Measurements from ENCODE around the gene PSORS1C2. TPM values are rescaled to one million over a fixed set of nuclear protein-coding genes. Genes with fewer than 3 reads are reported as not detected.

The PSORS1C2 gene
- polyA plus RNA-seq, 1 experiment: not detected

DNA sequence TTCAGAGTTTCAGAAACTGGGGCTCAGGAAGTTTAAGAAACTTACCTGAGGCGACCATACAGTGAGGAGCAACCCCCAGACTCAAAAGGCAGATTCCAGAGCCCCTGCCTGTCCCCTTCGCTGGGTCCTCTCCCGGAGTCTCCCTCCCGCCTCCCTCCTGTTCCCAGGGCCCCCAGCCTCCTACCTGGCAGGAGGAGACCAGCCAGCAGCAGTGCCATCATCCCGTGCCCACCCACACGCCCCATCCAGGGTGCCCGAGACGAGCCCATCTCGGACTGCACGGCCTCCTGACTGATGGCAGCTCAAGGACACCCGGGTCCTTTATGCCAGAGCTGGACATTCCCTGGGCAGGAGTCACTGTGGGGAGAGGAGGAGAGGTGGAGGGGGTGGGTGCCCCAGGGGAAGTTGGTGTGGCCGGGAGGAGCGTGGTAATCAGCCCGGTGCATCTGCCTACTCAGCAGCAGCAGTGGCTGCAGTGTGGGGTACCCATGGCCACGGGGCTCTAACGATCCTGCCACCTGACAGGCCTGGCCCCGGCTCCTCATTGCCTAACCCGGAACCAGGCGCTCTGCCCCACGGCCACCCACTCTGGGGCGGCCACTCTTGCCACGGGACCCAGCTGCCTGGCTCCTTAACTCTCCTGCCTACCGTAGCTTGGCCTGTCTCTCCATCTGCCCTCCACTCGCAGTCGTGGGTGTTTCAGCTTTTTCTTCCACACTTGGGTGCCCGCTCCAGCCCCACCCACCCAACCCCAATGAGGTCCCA is 18.5 kb downstream of the PSORS1C2 start, which contains the start of gene CDSN:
TSS of gene CDSN (minus strand) at position 296 of the 765 bp plus-strand sequence. CDS start at position 269, 27 bp downstream.
- TF ChIP-seq, protein P1, sequence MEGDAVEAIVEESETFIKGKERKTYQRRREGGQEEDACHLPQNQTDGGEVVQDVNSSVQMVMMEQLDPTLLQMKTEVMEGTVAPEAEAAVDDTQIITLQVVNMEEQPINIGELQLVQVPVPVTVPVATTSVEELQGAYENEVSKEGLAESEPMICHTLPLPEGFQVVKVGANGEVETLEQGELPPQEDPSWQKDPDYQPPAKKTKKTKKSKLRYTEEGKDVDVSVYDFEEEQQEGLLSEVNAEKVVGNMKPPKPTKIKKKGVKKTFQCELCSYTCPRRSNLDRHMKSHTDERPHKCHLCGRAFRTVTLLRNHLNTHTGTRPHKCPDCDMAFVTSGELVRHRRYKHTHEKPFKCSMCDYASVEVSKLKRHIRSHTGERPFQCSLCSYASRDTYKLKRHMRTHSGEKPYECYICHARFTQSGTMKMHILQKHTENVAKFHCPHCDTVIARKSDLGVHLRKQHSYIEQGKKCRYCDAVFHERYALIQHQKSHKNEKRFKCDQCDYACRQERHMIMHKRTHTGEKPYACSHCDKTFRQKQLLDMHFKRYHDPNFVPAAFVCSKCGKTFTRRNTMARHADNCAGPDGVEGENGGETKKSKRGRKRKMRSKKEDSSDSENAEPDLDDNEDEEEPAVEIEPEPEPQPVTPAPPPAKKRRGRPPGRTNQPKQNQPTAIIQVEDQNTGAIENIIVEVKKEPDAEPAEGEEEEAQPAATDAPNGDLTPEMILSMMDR (IDR thresholded peaks at IDR 0.05; ENCODE audit: insufficient read depth, low read depth, low read length): no peak
- DNase-seq (ENCODE audit: low read depth): no peak
- CTCF ChIA-PET: interaction anchor here (1.5 to 2.4 kb wide), 3 partner anchors 33 to 205 kb away, joined by 3 to 7 read pairs (median 5); no protein-coding TSS in a partner anchor

DNA sequence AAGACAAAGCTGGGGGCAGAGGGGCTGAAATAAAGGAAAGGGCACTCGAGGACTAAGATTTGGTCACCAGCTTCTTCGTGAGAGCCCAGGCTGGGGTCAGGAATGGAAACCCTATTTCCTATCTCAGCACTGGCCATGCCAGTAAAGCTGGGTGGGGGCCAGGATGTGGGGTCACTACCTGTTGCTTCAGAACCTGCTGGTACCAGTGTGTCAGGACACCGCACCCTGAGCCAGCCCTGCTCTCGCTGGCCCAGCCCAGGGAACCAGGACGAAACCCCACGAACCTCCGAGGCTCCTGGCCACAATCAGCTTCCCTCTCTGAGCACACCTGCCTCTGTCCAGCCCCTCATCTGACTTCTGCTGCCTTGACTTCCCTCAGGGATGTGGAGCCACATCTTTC is 20.7 kb downstream of the PSORS1C2 start:
- ChIA-PET POLR2A (no interaction called here), CTCF (interaction anchor here (0.8 to 6.6 kb wide), 6 partner anchors 9 to 74 kb away, joined by 3 to 33 read pairs (median 4); no protein-coding TSS in a partner anchor)
- no peak for DNase-seq (ENCODE audit: low read depth)
- Histone ChIP-seq H3K27me3 (ENCODE audit: control insufficient read depth, insufficient read depth, low read length) (no peaks in the 10 kb centered on the region), H3K4me3 (ENCODE audit: low read depth, low read length) (no peak overlapping the region), H3K36me3 (ENCODE audit: control insufficient read depth, insufficient read depth, low read length) (no peaks in the 10 kb centered on the region; the same call in 1 of the 2 replicates)
- TF ChIP-seq, protein P1 (IDR thresholded peaks at IDR 0.05; ENCODE audit: insufficient read depth, low read depth, low read length): no peak

More for the DNA sequence above, 18.5 kb downstream of the PSORS1C2 start, which contains the start of gene CDSN:
- POLR2A ChIA-PET: interaction anchor here (0.6 kb wide), 1 partner anchor 10 kb away, joined by 11 read pairs; no protein-coding TSS in a partner anchor
- no peaks in the 10 kb centered on the region; the same call in 1 of the 2 replicates for H3K36me3 ChIP-seq (ENCODE audit: control insufficient read depth, insufficient read depth, low read length)
- no peak within 1 kb of the TSS for H3K4me3 ChIP-seq (ENCODE audit: low read depth, low read length)
- H3K27me3 ChIP-seq (ENCODE audit: control insufficient read depth, insufficient read depth, low read length): no peaks in the 10 kb centered on the region

DNA sequence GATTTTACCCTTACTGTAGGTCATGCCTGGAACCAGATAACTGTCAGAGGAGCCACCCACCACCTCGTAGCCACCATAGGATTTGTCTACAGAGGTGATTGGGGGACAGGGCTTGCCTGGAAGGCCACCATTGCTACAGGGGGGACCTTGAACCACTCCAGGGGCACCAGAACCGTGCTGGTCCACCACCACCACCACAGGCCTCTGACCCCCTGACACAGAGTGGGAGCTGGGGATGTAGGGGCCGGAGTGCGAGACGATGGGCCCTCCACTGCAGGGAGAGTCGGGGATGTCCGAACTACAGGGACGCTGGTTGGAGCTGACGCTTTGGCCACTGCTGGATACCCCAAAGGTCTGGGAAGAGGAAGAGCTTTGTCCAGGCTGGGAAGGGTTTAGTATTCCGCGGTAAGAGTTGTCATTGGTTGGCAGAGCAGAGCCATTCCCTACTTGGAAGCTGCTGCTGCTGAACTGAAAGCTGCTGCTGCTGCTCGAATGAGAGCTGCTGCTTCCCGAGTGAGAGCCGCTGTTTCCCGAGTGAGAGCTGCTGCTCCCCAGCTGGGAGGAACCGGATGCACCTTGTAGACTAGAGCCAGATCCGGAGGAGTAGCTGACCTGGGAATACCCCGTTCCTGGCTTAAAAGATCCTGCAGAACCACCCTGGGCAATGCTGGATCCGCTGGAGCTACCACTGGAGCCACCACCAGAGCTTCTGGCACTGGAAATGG is 22.0 kb downstream of the PSORS1C2 start:
- TF ChIP-seq, protein P1 (IDR thresholded peaks at IDR 0.05; ENCODE audit: insufficient read depth, low read depth, low read length): no peak
- DNase-seq (ENCODE audit: low read depth): no peak
- H3K36me3 ChIP-seq (ENCODE audit: control insufficient read depth, insufficient read depth, low read length): no peaks in the 10 kb centered on the region; the same call in 1 of the 2 replicates
- ChIA-PET CTCF (interaction anchor here (0.8 to 6.6 kb wide), 8 partner anchors 9 to 49 kb away, joined by 3 to 33 read pairs (median 14); partner anchors contain the start of gene PSORS1C2), POLR2A (interaction anchor here (0.7 kb wide), 1 partner anchor 299 kb away, joined by 3 read pairs; no protein-coding TSS in a partner anchor)
- H3K4me3 ChIP-seq (ENCODE audit: low read depth, low read length): no peak overlapping the region
- no peaks in the 10 kb centered on the region for H3K27me3 ChIP-seq (ENCODE audit: control insufficient read depth, insufficient read depth, low read length)

DNA sequence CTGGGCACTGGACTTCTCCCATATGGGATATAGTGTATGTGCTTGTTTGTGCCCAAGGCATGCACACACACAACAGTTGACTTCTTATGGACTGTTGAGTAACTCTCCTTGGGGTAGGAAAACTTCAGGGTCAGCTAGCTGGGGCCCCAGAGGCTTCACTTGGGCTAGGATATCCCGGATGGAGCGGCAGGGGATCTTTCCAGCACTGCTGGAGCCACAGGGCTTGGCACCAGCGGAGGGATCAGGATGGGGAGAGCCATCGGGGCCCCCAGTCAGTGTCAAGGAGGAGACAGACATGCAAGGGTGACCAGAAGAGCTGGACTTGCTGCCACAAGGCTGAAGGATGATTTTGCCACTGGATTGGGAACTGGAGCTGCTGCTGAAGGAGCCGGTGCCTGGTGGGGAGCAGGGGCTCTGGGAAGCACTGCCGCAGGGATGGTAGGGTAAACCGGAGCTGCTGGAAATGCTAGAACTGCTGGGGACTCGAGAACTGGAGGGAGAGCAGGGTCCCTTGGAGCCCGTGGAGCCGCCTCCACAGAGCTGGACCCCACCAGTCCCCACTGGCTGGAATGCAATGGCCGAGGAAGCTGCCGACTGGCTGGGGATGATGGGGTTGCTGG is 22.8 kb downstream of the PSORS1C2 start:
- H3K4me3 ChIP-seq (ENCODE audit: low read depth, low read length): no peak overlapping the region
- ChIA-PET CTCF (interaction anchor here (1.0 to 6.6 kb wide), 7 partner anchors 10 to 200 kb away, joined by 3 to 33 read pairs (median 18); no protein-coding TSS in a partner anchor), POLR2A (no interaction called here)
- H3K27me3 ChIP-seq (ENCODE audit: control insufficient read depth, insufficient read depth, low read length): no peaks in the 10 kb centered on the region
- TF ChIP-seq, protein P1 (IDR thresholded peaks at IDR 0.05; ENCODE audit: insufficient read depth, low read depth, low read length): no peak
- no peaks in the 10 kb centered on the region; the same call in 1 of the 2 replicates for H3K36me3 ChIP-seq (ENCODE audit: control insufficient read depth, insufficient read depth, low read length)
- DNase-seq (ENCODE audit: low read depth): no peak
